Stimulated activated CD4-positive, alpha-beta T cell treated with anti-CD3 and anti-CD28 coated beads, Interleukin-2, amount 100 ng/mL, for 24 hours (primary cell): ENCODE measurements around the gene TRPM1.
"Not testable (repeated sequence)": the region's sequence is repeated elsewhere in the genome, so short reads cannot be mapped to it uniquely, and the experiment has no call there.

ENCODE experiments used
- DNase-seq, 2 donors: peaks; one replicate each; pipeline ENCODE4 v3.0.0-alpha.2; 2020

The TRPM1 gene

DNA sequence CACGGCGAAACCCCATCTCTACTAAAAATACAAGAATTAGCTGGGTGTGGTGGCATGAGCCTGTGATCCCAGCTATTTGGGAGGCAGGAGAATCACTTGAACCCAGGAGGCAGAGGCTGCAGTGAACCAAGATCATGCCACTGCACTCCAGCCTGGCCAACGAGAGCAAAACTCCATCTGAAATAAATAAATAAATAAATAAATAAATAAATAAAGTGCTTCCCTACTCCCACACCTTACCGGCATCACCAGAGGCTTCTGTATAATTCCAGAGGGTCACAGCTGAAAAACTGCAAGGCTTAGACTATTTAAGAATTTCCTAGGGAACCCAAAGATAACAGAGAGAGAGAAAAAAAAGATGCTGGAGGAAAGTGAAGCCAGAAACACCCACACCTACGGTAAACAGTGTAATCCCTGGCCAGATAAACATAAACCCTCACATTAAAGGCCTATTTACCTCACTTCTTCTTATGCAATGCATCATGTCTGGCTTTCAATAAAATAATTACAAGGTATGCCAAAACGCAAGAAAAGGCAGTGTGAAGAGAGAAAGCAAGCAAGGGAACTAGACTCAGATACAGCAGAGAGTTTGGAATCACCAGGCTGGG, 15.0 kb upstream of the TRPM1 start:
- DNase-seq = no peak

DNA sequence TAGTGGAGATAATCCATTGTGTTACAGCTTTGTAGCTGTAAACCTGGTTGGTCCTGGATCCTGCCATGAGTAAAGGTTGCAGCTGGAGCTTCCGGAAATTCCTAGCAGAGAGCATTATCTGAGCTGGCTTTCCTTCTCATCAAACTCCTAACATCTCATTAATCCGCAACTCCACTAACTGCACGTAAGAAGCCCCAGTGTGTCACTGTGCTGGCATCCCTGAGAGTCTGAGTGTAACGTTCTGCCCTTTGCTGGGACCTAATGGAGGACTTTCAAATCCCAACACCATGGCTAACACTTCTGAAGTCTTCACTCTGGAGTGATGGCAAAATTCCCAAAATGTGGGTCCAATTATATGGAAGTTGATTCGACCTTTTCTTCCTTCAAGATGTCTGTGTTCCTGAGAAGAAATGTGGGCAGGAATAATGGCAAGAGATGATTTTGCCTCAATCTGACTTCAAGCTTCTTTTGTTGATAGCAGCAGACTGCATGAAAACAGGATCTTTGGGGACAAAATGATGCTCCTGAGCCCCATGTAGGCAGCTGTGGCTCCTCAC, 9.6 kb upstream of the TRPM1 start:
- no peak for DNase-seq

DNA sequence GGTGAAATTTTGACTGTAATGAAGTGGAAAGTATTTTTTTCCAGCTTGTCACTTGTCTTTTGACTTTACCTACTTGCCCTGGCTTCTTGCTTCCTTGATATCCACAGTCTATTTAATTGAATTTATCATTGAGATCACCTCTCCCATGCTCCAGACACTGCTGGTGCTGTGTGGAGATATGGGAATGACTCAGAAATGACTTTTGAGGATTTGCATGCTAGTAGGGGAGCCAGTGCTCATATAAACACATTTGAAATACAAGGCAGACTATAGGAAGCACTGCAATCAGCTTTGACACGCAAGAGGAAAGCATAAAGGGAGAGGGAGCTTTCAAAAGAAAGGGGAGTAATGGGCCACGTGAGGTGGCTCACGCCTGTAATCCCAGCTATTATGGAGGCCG, 7.3 kb upstream of the TRPM1 start:
- DNase-seq = no peak

GRCh38 chr15:31106495-31107300, 5.2 kb upstream of the TRPM1 start:
- DNase-seq = no peak

DNA sequence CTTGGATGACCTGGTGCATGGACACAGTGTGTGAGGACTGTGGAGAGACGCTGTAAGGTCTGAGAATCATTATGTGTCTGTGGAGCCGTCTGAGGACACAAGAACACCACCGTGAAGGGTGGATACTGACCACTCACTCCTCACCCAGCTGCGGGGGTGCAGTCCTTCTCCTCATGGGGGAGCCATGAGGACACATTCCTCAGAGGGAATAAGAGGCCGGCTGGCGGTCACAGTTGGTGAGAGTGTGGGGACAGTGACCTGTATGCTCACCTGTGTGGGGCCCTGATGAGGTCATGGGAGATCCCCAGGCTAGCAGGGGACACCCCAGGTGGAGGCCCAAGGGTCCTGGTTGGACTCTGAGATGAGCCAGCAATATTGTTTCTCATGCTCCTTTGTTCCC, 2.5 kb upstream of the TRPM1 start:
- DNase-seq = no peak

GRCh38 chr15:31102374-31103342, 1.1 kb upstream of the TRPM1 start:
- DNase-seq = no peak

- no peak for DNase-seq
Measured at GRCh38 chr15:31102039-31102321, 455 bp upstream of the TRPM1 start.

DNA sequence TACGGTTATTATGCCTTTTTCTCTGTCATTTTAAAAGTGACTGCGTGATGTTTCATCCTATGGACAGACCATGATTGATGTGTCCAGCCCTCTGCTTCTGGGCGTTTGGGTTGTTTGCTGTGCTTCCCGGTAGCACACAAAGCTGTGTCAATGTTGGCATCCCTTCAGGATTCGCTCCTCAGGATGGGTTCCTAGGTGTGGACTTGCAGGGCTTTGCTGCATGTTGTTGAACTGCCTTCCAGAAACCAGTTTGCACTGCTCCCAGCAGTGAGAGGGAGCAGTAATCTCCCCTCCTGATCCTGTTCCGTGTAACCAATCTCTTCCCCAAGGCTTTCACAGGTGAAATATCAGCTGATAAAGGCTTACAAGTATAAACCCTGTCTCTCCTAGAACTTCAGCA, 787 bp downstream of the TRPM1 start:
- DNase-seq = no peak

DNA sequence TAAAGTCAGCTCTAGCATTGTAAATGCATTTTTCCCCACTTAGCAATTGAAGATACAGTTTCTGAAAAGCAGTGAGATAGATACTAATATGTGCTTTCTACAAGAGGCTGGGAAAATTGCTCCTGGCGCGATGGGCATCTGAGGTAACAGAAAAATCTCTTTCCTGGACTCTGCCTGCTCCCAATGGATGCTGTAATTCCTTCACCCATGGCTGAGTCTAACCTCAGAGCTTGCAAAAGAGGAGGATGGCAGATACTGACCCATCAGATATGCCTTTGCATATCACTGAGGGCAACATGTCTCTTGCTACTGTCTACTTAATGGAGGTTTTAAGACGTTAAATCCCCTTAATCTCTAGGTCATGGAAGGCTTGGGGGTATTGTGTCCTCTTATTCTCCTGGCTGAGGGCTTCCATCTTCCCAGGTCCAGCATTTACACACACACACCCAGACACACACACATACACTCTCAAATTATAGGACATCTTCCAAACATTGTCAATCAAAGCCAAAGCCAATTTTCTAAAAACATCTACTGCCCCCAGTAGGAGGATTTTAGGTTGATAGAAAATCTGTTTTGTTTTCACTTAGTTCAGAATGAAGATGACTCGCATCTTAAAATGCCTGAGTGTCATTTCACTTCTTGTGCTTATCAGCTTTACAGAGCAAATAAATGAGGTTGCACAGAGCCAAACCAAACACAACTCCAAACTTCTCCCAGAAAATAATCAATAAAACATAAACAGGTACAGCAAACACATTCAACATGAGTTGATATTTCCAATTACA, 2.4 kb downstream of the TRPM1 start:
- no peak for DNase-seq

DNA sequence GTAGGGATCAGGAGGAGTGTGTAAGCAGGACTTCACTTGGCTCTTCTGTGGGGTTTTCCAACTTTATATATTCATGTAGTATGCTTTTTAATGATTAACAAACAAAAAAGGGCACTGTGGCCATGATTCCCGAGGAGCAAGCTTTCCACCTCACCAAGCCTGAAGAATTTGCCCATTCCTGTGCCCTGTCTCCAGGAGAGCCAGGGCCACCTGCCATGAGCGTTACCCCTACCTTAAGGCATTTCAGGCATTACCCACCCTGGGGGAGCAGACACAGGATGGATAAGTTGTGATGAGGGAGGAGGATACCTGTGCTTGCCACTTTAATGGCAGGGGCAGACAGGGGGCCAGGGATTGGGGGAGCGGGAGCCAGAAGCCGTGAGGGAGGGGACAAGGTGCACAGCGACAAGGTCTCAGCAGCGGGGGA, 3.0 kb downstream of the TRPM1 start:
- DNase-seq = no peak

DNA sequence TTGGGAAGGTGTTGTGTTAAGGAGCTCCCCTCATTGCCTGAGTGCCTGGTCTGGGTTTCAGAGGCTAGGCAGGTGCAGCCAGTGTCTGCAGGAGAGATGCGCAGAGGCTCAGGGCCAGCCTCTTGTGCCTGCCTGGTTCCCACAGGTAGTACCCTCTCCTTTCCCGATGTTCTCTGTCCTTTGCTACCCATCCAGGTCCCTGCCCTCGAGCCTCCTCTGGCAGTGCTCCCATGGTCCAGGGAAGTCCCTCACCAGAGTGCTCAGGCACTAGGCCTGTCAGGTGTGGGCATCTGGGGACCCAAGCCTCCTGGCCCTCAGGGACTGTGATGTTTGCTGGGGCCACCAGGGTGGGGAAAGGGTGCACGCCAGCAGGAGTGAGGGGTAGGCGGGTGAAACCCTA, 5.0 kb downstream of the TRPM1 start:
- no peak for DNase-seq

DNA sequence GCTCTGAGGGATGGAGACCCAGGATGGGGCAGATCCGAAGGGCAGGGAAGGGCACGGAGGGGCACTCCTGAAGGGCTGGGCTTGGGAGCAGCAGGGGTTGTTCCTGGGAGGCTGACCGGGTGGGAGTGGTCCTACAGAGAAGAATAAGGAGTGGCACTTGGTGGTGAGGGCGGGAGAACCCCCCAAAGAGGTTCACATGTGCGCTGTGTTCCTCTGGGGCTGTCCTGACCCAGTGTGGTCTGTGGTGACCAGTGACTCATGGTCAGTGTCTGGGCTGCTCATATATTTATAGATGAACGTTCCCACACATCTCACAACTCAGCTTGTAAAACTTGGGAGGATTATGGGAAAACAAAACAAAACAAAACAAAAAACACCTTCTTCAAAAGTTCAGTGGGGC, 10.0 kb downstream of the TRPM1 start:
- DNase-seq = no peak

DNA sequence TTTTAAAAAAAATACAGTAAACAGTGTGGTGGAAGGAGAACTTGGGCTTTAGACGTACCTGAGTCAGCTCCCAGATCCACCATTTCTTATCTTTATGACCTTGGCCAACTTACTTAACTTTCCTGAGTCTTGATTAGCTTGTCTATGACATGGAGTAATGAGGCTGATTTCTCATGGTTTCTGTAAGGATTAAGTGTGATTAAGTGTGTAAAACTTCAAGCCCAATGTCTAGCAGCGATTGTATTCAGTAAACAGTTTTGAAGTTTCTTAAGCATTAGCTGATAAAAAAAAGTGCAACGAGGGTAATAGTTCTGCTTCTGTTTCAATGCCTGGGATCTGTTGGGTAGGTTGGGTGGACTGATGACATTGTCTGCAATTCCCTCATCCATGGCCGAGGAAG, 10.8 kb downstream of the TRPM1 start:
- no peak for DNase-seq

DNA sequence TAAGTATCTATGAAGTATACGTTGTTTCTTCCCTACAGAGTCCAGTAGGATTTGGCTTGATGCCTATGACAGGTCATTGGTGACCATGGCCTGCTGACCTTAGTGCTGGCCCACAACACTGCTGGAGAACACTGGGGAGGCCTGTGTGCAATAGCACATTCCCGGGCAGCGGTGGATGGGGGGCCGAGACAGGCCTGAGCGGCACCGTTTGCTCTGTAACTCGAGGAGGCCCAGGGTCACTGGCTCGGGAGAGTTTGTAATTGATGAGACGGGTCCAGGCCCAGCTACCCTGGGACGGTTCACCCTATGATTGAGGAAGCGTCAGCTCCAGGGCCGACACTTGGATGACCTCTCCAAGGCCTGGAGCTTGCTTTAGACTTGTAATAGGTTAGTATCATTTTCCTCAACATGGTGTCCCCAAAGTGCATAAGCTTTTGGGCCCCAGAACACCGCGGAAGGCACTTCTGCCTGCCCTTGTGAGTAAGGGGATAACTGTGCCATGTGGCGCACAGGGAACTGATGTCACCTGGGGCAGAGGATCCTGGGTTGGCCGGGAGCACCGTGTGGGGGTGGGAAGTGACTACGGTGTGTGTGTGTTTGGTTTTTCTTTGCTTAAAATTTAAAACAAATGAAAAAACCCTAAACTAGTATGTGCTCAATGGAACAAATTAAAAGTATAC, 12.0 kb downstream of the TRPM1 start:
- DNase-seq = no peak

DNA sequence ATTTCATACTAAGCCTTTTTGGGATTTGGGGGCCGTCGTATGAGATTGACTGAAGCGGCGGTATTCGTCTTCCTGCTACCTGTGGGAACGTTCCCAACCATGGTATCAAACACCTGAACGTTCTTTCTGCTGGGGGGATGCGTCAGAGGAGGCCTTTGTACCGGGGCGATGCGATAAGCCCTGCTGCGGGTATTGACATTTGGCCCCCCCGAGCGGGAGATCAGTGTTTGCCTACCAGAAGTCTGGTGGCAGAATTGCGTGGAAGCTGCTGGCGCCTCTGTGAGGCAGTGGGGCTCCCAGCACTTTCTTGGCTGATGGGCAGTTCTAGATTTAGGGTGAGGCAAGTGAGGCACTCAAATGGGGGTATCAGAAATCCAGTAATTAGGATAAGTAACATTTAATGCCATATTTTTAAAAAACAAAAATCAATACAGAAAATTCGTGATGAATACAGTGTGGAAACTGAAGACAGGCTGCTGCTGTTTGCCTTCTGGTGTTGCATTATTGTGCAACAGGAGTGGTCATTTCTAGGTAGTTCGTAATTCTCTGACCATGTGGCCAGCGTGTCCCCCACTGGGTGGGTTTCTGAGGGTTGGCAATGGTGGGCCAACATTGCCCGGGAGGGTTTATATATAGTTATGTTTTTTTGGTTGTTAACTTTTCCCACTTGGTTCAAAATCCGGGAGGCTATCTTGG, 12.7 kb downstream of the TRPM1 start:
- DNase-seq = no peak

GRCh38 chr15:31088041-31088440, 13.5 kb downstream of the TRPM1 start:
- not testable (repeated sequence) for DNase-seq

DNA sequence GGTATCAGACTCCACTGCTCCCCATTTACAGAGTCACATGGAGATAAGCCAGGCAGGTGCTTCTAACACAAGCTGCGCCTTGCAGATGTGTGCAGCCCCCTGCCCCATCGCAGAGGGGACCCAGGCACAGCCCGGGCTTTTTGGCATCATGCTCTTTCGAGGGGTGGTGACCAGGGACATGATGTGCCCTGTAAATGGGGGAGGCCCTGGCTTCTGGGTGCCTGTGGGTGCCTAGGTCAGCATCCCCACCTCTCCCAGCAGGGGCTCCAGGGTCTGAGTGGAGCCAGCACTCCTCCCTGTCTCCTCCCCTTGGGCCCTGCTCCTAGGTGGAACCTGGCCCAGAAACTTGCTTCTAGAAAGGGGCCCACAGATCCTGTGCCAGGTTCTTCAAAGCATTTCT, 15.2 kb downstream of the TRPM1 start:
- no peak for DNase-seq

DNA sequence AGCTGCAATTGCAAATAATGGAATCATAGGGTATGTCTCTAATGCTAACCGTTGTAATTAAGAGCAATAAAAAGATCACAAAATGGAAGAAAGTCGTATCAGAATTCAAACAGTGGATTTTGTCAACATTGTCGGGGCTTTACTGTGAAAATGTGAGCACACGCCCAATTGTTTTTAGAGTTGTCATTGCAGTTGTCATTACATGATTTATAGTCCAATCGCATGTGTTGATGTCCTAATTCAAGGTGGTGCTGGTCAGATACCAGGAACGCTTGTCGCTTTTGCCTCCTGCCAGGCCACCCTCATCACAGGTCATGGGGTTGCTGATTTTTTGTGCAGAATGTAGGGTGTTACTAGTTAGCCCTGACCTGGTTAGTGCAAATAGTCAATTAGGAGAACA, 16.2 kb downstream of the TRPM1 start:
- DNase-seq = no peak

GRCh38 chr15:31084176-31084575, 17.3 kb downstream of the TRPM1 start:
- no peak for DNase-seq

DNA sequence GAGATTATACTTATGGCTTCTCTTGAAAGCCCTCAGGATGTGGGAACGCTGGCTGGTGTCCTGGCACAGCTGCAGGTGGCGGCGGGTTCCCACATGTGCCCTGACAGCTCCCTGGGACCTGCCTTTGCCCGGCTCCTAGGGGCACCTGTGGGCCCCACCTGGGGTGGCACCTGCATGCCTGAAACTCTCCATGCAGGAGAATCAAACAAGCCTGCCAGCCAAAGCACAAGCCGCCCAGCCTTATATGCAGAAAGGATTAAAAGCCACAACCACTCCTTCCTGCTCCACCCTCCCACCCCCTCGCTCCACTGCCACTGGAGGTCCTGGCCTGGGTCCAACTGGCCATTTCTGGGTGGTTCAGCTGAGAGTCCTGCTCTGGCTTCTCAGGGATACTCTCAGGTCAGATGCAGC, 18.1 kb downstream of the TRPM1 start:
- no peak for DNase-seq

DNA sequence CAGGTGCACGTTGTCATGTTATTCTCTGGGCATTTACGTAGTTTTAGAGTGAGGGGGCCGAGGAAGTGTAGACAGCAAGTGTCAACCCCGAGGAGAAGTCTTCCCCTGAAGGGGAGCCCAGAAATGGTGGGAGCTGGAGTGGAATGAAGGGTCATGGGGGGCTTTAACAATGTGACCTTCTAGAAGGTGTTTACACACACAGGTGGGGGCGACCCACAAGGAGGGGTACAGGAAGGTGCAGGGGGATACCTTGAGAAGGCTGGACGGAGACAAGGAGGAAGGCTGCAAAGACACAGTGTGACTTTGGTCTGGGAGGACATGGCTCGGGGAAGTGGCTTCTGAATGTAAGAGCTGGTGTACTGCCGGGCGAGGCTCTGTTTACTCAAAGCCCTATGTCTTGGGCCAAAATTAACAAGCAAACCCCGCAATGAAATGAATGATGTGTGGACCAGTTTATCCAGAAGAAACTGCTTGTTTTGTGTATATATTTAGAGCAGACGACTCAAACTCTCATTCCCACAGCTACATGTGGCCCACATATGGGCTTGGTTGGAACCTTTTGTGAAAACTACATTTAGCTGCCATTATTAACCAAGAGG, 18.7 kb downstream of the TRPM1 start:
- DNase-seq = no peak
